ENCODE data around the gene SUSD4.

The SUSD4 gene

DNA sequence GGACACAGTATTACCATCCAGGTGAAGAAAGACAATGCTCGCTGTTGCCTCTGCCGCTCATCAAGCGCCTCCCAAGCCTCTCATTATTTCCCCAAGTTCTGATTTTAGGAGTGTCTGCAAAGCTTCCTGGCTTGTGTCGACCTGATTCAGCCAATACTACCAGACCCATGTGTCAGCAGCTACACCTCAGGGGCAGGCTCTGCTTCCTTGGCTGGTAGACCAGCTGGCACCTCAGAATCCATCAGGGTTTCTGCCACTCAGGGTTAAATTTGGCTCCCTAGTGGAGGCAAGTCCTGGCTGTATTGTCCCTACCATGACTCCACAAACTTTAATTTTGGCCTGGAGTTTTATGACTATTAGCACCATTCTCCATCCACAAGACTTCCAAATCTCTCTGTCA is 35.4 kb downstream of the SUSD4 start:
- DNase-seq, result no peak

DNA sequence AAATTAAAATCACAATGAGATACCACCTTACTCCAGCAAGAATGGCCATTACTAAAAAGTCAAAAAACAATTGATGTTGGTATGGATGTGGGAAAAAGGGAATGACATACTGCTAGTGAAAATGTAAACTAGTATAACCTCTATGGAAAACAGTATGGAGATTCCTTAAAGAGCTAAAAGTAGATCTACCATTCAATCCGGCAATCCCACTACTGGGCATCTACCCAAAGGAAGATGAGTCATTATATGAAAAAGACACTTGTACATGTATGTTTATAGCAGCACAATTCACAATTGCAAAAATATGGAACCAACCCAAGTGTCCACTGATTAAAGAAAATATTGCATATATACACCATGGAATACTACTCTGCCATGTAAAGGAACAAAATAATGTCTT is 37.2 kb downstream of the SUSD4 start:
- DNase-seq, result no peak

DNA sequence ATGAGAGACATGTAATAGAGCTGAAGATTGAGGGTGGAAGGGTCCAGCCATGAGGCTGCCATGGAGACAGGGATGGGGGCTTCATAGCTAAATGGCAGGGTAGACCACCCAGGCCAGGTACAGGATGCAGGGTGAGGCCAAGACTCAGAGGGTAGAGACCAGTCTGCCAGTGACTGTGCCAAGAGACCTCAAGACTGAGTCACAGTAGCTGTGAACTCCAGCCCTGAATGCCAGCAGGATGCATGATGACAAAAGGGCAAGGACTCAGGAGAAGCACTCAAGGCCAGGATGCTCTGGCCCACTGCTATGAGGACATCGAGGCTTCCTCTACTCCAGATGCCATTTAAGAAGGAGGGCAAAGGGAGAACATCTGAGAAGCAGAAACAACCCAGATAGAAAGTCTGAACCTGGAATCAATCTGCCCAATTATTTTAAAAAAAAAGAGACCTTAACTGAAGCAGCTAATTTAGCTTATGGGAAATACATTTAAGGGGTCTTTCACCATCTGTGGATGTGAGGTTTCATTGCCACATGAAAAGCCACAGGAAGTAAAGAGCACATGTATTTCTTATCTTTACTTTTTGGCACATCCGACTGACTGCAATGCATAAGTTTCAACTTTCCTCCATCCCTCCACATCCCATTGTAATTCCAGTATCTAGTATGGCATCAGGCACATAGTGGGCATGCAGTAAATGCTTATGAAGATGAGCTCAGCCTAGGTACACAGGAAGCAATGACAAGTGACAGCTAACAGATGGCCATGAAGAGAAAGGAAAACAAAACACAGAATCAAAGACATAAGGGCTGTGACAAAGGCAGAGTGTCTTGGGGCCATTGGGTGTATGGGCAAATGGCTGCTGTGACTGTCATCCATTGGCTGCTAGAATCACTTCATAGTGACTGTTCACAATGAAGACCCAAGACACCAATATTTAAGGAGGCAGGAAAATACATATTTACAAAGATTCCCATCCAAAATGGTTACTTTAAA is 40.2 kb downstream of the SUSD4 start:
- peak; percentile 73 for DNase-seq

DNA sequence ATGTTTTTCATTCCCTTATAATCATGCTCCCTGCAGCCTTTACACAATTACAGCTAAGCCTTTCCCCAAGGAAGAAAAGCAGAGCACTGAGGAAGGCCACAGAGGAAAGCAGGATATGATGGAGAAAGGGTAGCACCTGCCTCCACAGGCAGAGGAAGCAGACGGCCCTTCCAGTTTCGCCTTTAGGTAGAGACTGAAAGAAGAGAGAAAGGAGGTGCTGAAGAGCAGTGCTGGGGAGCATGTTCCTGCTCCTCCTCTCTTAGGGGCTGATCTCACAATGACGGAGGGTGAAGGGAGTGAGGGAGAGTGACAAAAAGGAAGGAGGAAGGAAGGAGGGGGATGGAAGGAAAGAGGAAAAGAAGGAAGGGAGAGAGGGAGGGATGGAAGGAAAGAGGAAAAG is 41.1 kb downstream of the SUSD4 start:
- no peak for DNase-seq

DNA sequence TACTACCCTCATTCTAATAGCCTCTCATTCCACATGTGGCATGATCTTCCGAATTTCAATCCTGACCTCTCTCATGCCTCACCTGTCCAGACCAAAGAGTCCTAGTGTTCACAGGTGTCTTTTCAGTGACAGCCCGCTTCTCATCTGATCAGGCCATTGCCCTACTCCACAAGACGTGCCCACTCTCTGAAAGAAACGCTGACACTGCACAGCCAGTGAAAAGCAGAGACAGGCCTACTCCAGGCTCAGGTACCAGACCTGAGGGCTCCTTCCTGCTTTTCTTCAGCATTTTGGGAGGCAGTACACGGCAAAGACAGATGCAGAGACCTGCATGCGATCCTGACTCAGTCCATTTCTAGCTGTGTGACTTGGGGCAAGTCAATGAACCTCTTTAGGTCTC is 43.0 kb downstream of the SUSD4 start:
- no peak for DNase-seq

DNA sequence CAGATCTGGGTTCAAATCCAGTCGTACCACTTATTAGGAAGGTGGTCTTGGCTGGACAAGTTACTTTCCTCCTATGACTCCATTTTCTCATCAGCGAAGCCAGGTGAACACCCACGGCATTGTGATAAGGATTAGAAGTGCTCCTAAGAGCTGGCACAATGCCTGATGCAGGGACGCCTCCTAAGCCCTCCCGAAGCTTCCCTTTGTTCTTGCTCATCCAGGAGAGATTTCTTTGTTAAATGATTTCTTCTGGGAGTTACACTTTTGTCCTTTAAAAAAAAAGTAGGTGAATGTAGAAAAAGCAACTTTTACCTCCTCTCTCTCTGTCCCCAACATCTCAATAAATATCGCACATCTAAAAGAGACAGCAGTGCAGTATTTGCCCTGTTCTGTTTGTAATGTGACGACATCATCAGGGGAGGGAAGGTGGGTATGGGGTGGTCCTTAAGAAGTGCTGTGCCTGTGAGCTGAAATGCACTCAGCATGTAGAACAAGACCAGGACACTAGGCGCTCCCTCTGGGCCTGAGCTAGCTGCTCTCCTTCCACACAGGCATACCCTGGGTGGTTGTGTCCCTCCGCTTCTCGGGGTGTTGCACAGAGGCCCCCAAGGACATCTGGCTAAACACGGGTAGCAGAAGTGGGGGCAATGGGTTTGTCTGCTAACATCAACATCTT is 43.9 kb downstream of the SUSD4 start:
- DNase-seq, result no peak

DNA sequence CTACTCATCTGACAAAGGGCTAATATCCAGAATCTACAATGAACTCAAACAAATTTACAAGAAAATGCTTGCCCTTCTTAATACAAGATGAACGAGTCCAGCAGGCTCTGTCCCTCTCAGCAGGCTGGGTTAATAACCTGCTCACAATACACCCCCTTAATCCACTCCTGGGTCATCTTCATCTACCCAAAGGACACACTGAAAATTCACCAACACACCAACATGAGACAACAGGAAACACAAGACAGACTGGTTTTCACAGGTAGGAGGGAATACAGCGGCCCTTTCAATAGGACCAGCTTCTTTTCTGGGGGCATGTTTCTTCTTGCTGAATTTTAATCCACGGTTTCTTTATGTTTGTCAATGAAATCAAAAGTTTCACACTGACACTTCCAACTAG is 44.6 kb downstream of the SUSD4 start:
- no peak for DNase-seq

DNA sequence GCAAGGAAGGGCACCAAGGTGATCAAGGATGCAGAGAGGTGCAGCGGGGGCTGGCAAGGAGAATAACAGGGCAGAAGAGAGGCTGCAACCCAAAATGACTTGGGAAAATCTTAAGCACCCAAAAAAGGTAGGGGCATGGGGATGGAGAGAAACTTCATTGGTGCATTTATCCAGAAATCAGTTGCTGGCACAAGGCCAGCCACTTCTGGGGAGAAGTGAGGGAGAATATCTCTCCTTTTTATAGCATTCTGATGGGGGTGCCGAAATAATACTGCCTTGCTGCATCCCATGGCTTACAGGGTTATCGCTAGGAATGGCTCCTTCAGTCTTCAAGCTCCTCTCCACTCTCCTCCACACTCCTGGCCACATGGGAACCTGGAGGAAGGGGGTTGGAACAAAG is 47.9 kb downstream of the SUSD4 start:
- no peak for DNase-seq

DNA sequence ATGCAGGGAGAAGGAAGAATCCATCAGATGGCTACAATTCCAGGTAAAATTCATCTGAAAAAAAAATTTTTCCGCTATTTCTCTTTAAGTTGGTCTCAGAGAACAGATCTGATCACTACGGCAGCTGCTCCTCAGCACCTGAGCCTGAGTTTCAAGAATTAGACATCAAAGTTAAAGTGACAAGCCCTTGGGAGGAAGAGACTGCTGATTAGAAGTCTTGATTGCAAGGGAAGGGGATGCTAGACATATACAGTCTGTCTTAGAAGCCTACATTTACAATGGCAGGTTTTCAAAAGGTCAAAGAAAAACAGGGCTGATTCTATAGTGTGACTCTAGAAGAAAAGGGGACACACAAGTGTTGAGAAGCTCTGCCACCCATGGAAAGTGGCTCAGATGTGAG is 48.3 kb downstream of the SUSD4 start:
- DNase-seq, result no peak

DNA sequence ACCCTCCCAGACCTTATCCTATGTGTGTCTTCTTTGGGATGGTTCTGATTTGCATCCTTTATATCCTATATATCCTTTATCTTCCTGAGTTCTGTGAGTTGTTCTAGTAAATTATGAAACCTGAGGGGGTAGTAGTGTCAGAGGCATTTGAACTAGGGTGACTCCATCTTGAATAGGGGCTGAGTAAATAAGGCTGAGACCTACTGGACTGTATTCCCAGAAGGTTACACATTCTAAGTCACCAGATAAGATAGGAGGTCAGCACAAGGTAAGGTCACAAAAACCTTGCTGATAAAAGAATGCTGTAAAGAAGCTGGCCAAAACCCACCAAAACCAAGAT is 50.6 kb downstream of the SUSD4 start:
- no peak for DNase-seq

DNA sequence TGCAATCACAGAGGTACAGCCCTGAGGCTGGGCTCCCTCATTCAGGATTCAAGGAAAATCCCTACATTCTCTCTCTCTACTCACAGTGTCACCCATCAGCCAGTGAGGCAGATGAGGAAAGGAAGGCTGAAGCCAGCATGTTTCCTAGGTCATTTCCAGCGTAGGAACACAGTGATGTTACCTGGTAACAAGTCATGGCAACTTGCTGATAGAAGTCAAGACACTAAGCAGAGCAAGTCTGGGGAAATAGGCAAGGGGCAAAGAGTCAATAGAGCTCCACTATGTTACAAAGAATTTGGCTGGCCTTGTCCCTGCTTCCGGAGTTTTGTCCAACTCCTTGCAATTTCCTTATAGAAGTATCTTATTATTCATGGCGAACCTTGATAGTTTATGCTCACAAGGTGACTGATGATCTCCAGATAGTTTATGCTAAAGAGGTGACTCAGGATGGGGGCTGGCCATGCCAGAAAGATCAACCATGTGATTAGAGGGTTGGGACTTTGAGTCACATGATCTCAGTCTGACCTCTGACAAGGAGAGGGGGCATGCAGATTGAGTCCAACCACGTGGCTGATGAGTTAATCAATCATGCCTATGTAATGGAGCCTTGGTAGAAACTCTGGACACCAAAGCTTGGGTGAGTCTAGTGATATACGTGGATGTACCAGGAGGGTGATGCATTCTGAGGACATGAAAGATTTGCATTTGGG is 51.1 kb downstream of the SUSD4 start:
- DNase-seq, result no peak

DNA sequence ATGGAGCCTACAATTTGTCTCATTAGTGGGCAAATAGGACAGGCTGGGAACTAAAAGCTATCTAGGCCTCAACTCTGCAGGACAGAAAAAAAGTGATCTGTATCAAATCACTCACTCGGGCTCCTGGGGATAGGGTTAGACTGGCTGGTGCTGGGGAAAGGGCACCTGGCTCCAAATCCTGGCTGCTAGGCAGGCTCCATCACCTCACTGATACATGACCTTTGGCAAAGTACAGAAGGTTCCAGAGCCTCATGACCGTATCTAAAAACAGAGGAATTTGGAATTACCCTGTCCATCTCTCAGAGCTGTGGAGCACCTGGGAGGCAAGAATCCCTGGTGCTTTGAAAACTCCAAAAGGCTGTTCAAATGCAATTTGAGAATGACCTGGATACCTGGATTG is 51.7 kb downstream of the SUSD4 start:
- no peak for DNase-seq

DNA sequence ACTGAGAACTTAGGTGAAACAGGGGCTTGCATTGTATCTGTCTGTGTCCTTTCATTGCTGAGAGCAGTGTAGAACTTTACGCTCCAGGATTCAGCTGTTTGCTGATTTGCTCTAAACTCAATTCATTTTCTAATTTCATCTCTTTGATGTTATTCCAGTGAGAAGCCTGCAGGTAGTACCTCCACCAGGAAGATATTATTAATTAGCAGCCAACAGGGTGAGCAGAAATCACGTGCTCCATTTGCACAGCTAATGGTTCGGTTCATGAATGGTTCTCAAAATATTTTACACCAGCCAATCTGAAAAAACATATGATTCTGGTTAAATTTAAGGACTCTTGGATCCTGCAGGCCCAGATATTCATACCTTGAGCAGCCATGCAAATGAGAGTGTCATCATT is 52.1 kb downstream of the SUSD4 start:
- DNase-seq, result no peak

DNA sequence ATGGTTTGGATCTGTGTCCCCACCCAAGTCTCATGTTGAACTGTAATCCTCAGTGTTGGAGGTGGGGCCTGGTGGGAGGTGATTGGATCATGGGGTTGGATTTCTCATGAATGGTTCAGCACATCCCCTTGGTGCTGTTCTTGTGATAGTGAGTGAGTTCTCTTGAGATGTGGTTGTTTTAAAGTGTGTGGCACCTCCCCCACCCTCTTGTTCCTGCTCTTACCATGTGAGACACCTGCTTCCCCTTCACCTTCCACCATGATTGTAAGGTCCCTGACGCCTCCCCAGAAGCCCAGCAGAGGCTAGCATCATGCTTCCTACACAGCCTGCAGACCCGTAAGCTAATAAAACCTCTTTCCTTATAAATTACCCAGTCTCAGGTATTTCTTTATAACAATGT is 55.8 kb downstream of the SUSD4 start:
- no peak for DNase-seq

DNA sequence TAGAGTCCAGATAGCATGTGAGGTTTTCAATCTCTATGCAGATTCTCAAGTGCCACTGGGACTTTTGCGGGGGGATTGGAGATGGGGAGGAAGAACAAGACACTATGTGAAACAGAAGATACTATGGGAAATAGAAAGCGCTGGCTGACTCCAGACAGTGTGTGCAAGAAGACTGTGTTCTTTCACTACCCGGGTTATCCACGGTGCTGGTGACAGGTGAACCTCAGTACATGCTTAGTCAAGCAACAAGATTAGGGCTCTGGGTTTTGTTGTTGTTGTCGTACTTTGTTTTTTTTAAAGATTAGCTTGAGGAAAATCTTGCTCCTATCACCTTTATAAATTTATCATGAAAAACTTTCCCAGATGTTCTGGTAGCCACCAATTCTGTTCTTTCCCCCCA is 56.4 kb downstream of the SUSD4 start:
- DNase-seq, result no peak

DNA sequence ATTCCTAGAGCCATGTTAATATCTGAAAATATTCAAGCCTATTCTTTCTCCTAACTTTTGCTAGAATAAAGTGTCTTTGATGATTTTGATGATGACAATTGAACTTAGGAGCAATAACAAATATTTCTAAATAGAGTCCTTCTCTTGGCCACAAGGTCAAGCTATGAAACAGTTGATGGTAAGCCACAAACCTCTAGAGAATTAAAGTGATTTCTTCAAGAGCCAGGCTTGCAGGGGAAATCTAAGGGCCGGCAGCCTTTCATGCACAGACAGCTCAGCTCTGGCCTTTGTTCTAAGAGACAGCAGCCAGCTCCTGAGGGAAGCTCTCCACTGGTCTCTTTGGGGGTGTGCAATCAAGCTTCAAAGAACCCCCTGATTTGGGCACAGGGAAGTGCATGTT is 59.0 kb downstream of the SUSD4 start:
- DNase-seq, result no peak

DNA sequence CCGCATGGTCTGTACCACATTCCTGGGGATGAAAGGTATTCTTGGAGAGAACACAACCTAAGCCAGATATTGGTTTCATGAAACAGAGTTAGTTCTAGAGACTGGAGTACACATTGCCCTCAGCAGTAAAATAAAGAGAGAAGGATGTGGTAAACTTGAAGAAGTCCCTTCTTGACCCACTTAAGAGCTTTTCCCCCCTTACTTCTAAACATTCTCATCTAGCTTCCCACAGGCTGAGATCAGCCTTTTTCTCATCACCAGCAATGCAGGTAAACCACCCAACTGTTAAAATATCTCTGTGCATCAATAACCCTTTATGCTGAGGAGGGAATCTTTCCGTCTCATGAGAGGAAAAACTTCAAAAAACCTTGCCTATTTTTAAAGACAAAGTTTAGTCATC is 62.6 kb downstream of the SUSD4 start:
- no peak for DNase-seq

DNA sequence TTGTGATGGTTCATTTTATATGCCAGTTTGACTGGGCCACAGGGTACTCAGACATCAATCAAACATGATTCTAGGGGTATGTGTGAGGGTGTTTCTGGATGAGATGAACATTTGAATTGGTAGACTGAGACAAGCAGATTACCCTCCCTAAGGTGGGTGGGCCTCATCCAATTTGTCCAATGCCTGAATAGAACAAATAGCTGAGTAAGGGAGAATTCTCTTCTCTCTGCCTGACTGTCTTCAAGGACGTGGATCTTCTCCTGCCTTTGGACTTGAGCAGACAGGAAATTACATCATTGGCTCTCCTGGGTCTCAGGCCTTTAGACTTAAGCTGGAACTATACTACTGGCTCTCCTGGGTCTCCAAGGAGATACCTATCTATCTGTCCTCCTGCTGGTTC is 64.4 kb downstream of the SUSD4 start:
- DNase-seq, result no peak

DNA sequence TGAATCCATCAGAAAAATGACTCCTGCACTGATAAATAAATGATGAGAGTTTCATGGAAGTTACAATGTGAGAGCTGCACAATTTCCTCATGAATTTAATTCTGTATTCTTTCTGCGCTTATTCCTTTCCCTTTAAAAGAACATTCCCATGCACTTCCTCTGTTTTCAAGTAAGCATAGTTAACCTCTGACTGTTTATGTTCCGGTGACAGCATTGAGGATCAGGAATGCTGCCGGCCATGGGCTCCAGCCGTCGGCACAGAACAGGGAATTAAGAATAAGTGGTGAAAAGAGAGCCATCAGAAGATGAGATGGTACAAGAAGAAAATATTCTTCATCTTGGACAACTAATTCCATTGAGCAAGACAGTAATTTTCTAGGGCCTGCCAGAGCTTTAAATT is 65.3 kb downstream of the SUSD4 start:
- DNase-seq, result no peak

DNA sequence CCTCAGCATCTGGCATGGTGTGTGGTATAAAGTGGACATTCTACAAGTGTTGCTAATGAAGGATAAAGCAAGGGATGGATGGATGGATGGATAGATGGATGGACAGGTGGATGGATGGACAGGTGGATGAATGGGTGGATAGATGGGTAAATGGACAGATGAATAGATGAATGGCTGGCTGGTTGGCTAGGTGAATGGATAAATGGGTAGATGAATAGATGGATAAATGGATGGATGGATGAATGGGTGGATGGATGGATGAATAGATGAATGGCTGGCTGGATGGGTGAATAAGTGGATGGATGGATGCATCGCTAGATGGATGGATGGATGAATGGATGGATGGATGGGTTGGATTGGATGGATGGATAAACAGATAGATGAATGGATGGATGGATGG is 66.2 kb downstream of the SUSD4 start:
- DNase-seq, result no peak

DNA sequence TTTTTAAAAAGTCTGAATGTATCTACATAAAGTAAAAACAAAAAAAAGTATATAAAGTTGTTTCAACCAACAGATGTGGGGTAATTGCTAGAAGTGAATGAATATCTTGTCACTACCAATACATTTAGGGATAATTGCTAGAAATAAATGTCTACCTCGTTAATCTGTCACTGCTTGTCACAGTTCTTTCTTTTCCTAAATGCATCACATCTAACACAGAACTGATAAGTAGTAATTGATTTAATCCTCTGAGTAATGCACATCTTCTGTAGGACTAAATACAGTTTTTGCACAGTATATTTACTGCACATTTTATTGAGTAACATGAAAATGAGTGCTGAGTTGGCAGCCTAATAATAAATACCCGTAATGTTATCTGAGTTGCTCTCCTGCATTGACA is 72.2 kb downstream of the SUSD4 start:
- DNase-seq, result no peak

DNA sequence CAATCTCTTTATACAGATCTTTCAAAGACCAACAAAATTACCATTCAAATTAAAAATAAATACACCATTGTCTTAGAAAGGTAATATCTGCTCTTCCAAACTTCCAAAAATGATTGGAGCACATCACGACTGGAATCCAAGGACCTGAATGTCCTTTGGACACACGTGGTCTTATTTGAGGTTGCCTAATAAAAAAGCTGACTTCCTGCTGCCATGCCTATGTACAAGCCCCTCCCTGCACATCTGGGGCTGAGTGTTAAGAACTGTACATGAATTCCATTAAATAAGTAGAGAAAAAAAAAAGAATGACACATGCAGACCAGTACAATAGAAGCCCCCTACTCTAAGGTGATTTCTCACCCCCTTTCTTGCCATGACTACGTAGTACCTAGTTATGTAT is 73.6 kb downstream of the SUSD4 start:
- no peak for DNase-seq

DNA sequence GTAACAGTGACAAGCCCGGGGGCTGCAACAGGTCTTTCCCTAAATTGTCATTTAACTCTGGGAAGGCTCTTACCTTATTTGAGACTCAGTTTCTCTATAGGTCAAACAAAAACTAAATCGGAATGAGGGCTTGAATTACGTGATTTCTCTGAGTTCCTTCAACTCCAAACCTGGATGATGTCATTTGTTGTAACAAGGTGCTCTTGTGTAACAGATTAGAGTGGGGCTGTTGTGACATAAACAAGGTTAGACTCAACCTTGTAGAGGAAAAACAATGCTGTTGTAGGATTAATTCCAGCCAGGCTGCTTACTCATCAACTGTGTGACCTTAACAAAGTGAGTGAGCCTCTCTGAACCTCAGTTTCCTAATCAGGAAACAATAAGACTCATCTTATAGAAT is 74.4 kb downstream of the SUSD4 start:
- no peak for DNase-seq

DNA sequence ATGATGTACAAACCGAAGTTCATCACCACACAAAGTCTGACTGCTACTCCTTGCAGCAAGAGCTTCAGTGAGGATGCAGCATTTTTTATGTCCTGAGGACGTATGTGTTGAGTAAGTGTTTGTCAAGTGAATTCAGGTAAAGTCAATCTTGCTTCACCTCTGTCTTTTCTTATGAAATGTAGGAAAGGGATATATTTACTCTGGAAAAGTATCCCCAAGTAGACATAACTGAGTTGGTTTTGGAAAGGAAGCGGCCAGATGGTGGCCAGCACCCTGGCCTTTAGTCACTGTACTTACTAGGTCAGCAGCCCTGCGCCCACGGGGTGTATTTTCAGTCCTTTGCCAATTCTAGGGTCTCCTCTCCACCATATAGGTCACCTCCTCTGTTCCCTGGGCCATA is 75.2 kb downstream of the SUSD4 start:
- DNase-seq, result no peak

Measured in hematopoietic multipotent progenitor cell treated with erythropoietin and hydrocortisone succinate and interleukin-3 and kit ligand, for 4 days (in vitro differentiated cells).